Astrocyte (in vitro differentiated cells and primary cell): ENCODE data around the gene DNAJC24.

Experiments used
- CTCF ChIP-seq: IDR thresholded peaks from 2 replicates; pipeline ENCODE4 v1.5.1; 2011; ENCODE audit warnings: low read depth, mild to moderate bottlenecking, inconsistent platforms, low read length, moderate library complexity; ENCODE audit not compliant: insufficient read depth
- EZH2 ChIP-seq: IDR thresholded peaks from 2 replicates; pipeline ENCODE4 v1.6.1; 2012; ENCODE audit warnings: mild to moderate bottlenecking, low read length, inconsistent platforms; ENCODE audit not compliant: insufficient read depth

- TF ChIP-seq CTCF: no peak
- no peak for TF ChIP-seq EZH2
Measured at GRCh38 chr11:31464436-31464835, 94.8 kb downstream of the DNAJC24 start.
